Hematopoietic multipotent progenitor cell treated with erythropoietin and hydrocortisone succinate and interleukin-3 and kit ligand, for 15 days (in vitro differentiated cells): ENCODE measurements around the gene PKP4.
"Not testable (repeated sequence)": the region's sequence is repeated elsewhere in the genome, so short reads cannot be mapped to it uniquely, and the experiment has no call there.

Experiments
- DNase-seq: peaks from one replicate; pipeline ENCODE4 v3.0.0-alpha.2; 2015; ENCODE audit warnings: low spot score

The PKP4 gene

GRCh38 chr2:158687315-158687714, 230.6 kb downstream of the PKP4 start:
- DNase-seq = no peak

- no peak for DNase-seq
Observed at GRCh38 chr2:158688721-158689120, 232.0 kb downstream of the PKP4 start.

- DNase-seq = no peak
Observed at GRCh38 chr2:158689391-158689790, 232.6 kb downstream of the PKP4 start.

- DNase-seq = no peak
Observed at GRCh38 chr2:158690823-158691222, 234.1 kb downstream of the PKP4 start.

DNA sequence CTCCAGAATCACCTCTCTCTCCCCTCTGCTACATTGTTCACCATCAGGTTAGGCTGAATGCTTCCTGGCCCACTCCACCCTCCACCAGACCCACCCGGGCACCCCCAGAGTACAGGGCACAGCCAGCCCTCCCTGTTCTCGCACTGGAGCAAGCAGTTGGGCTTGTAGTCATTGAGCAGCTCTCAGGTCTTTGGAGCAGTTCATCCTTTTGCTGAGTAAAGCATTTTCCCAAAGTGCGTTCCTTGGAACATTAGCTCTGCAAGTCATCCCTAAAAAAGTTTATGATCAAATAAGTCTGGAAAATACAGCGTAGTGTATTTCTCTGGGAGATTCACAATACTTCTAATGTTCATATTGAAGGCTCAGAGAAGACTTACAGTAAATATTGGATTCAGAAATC, 234.9 kb downstream of the PKP4 start:
- DNase-seq = no peak

DNA sequence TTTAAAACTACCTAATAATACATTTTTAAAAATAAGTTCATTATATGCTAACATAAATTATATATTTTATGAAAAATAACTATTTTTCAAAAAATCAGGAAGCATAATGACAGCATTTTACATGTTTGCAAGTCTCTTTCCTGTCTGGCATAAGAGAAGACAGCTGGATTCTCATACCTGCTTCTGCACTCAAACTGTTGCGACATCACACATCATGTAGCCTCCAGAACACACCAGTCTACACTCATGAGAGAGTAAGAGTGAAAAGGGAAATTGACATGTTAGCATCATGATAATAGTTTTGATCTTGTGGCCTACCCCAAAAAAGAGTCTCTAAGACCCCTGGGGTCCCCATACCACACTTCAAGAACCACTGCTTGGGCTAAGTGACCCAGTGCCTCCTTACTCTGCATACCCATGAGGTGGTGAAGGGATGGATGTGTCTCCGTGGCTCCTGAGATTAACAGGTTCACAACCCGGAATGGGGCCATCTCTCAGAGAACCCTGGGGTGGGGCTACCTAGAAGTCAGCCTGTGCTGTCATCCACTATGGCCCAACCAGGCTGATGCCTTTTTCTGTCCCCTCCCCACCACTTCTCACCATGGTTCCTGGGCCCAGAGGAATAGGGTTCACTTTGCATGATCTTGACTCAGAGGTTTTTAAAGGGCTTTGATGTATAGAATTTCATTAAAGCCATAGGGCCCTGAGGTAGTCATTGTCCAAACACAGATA, 235.8 kb downstream of the PKP4 start:
- DNase-seq = no peak

- DNase-seq = no peak
Observed at GRCh38 chr2:158693476-158693875, 236.7 kb downstream of the PKP4 start.

- DNase-seq = no peak
Observed at GRCh38 chr2:158695305-158695704, 238.6 kb downstream of the PKP4 start.

DNA sequence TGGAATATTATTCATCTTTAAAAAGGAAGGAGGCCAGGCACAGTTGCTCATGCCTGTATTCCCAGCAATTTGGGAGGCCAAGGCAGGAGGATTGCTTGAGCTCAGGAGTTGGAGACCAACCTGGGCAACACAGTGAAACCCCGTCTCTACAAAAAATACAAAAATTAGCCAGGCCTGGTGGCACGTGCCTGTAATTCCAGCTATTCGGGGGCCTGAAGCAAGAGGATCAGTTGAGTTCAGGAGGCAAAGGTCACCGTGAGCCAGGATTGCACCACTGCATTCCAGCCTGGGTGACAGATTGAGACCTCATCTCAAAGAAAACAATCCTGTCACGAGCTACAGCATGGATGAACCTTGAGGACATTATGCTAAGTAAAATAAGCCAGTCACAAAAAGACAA, 239.0 kb downstream of the PKP4 start:
- not testable (repeated sequence) for DNase-seq

DNA sequence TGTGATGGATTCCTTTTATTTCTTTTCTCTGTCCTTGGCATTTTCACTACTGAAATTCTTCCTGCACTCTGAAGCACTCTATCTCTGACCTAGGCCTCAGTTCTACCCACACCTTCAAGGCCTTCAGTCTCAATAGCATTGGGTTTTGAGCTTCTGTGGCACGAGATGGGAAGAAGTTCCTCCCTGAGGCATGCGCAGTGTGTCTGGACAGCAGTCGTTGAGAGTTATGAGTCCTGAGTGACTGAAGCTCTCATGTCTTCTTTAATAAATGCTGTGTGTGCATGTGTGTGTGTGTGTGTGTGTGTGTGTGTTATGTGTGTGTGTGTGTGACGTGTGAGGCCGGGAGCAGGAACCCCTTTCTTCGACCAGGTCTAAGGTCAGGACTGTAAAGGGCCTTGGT, 242.6 kb downstream of the PKP4 start:
- no peak for DNase-seq

DNA sequence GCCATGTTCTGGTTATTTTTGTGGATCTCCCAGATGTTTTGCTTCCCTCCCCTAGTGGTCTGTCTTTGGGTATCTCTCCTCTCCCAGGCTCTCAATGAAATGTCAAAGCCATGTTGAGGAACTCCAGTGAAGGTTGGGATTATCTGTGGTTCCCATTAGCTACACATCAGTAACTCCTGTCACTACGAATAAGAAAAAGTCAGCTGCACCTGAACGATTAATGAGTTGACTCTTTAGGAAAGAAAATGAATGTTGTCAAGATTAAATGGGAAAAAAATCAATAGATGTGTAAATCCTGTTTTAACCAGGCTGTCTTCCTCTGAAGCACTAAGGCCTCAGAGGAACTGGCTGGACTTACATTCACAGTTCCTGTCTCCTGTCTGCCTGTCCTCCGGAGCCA, 244.3 kb downstream of the PKP4 start:
- DNase-seq = no peak

DNA sequence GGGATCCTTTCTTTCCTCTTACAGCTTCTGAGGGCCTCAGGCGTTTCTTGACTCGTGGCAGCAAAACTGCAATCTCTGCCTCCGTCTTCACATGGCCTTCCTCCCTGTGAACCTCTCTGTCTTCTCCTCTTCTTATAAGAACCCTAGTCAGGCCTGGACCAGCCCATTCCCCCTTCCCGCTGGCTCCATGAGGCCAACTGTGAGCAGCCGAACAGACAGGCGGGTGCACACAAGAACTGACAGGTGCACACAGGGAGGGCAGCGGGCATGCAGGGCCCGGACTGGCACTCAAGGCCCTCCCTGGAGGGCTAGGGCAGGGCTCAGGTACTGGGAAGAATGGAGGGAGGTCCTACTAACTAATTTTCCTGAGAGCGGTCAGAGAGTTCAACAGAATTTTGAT, 246.0 kb downstream of the PKP4 start:
- no peak for DNase-seq

GRCh38 chr2:158704724-158705465, 248.1 kb downstream of the PKP4 start:
- DNase-seq = not testable (repeated sequence)

DNA sequence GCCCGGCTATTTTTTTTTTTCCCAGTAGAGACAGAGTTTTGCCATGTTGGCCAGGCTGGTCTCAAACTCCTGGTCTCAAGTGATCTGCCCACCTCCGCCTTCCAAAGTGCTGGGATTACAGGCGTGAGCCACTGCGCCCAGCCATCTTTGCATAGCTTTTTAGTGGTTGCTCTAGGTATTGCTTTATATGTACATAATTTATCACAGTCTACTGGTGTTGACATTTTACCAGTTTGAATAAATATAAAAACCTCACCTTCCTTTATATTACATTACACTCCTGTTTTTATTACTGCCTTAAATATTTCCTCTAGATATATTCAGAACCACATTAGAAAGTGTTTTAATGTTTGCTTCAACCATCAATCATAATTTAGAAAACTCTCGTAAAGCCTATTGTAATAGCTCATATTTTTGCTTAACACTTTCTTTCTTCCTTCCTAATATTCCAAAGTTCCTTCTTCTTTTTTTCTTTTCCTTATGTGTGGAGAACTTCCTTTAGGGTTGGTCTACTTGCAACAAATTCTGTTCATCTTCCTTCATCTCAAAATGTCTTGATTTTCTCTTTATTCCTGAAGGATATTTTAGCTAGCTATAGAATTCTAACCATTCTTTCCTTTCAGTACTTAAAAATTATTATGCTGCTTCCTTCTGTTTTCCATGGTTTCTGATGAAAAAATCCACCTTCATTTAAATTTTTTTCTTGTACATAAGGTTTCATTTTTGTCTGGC, 256.2 kb downstream of the PKP4 start:
- DNase-seq = no peak

DNA sequence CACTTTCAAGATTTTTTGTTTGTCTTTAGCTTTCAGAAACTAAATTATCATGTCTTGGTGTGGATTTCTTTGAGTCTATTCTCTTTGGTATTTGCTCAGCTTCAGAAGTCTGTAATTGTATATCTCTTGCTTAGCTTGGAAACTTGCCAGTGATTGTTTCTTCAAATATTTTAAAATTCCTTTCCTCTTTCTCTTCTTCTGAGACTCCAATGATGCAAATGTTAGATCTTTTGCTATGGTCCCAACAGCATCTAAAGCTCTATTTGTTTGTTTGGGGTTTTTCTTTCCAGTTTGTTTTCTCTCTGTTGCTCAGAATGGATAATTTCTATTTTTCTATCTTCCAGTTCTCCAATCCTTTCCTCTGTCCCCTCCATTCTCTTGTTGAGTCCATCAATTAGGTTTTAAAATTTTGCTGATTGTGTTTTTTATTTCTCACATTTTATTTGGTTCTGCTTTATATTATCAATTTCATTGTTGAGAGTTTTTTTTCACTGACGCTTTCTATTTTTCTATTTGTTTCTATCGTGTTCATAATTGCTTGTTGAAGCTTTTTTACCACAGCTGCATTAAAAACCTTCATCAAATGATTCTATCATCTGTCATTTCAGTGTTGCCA, 256.9 kb downstream of the PKP4 start:
- DNase-seq = no peak

GRCh38 chr2:158714420-158714819, 257.7 kb downstream of the PKP4 start:
- no peak for DNase-seq

- DNase-seq = no peak
Observed at GRCh38 chr2:158715357-158715756, 258.6 kb downstream of the PKP4 start.

- DNase-seq = no peak
Observed at GRCh38 chr2:158716121-158716791, 259.5 kb downstream of the PKP4 start.

DNA sequence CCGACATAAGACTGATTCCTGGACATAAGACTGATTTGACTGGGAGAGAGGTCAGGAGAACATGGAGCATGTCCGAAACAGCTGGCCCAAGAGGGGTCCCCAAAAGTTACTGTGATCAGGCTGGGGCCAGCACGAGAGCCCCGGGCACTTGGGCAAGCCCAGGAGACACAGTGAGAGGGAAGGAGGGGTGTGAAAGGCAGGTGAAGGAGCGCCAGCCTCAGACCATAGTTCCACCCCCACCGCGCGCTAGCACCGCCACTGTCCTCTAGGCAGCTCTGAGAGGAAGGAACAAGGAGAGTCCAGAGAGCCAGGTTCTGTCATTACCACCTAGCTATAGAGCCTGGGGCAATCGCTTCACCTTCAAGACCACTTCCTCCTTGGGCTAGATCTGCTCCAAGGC, 260.2 kb downstream of the PKP4 start:
- DNase-seq = no peak

DNA sequence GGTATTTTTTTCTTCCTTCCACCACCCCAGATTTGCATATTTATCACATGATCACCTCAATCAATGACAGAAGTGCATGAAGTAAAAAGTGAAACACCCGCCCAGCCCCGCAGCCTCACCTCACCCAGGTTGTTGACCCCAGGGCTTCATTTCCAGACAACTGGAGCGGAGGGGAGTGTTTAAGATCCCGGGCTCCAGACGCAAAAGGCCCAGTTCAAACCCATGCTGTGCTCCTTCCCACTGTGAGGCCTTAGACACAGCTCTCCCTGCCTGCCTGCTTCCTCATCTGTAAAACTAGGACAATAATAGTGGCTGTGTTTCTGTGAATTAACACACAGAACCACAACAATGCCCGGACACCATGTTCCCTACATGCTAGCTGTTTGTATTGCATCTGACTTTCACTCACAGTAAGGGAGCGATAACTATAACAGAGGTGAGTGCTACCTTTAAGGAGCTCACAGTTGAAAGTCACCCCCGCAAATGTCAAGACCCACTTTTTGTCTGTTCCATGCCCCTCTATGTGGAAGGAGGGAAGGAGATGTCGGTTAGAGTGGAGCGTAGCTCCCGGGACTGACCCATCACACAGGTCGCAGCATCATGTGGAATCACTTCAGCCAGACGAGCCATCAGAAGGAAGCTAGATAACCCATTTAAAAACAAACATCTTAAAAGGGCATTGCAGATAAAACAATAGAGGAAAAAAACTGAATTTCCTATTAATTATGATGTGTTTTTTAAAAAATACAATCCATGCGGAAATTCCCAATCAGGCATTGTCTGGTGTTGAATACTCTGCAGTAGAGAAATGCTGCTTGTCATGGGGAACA, 260.8 kb downstream of the PKP4 start:
- DNase-seq = no peak

- DNase-seq = no peak
Observed at GRCh38 chr2:158718196-158718585, 261.4 kb downstream of the PKP4 start.
